Neural progenitor cell (in vitro differentiated cells): Measurements from ENCODE around the gene CAMK1.

Source experiments
- CTCF ChIP-seq: fragments of 200-600 bp; sonication (generic); IDR thresholded peaks from 2 replicates; pipeline ENCODE4 v1.5.1; 2017; ENCODE audit warnings: antibody characterized with exemption, mild to moderate bottlenecking
- EZH2 ChIP-seq: fragments of 200-600 bp; sonication (generic); IDR thresholded peaks from 2 replicates; pipeline ENCODE4 v1.6.1; 2017; ENCODE audit warnings: antibody characterized with exemption, mild to moderate bottlenecking, moderate library complexity

DNA sequence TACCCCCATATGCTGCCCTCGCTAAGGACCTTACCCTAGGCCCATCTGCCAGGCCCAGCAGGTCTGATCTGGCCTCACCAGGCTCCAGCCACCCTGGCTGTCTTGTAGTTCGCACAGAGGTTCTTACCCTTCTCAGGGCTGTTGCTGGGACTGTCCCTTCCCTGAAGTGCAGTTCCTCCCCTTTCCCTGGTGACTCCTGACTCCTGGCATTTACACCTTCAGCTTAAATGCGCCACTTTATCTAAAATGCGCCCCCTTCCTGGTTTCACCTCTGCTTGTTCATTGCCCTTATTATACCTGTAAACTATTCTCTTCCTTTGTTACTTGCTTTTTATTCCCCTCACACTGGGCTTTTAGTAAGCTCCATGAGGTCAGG is 39.5 kb upstream of the CAMK1 start:
- no peak for TF ChIP-seq EZH2
- TF ChIP-seq CTCF: no peak
